Naive thymus-derived CD4-positive, alpha-beta T cell (primary cell): ENCODE measurements around the gene UQCR11. TPM values are rescaled to one million over a fixed set of nuclear protein-coding genes. Genes with fewer than 3 reads are reported as not detected.

Experiments used
- ATAC-seq: fragments of 150-1000 bp; cut with Tn5 transposase; 2 replicates; pipeline ENCODE4 v1.10.0; 2021; ENCODE audit warnings: mild to moderate bottlenecking, moderate library complexity
- CTCF ChIA-PET: fragments of 350-600 bp; sonication (Branson Sonifier 250); formaldehyde crosslinking; loops from one replicate; lab custom pipeline; 2021; ENCODE audit warnings: antibody characterized with exemption; lab: Charles Lee
- POLR2A ChIA-PET: fragments of 350-600 bp; sonication (Branson Sonifier 250); formaldehyde crosslinking; loops from one replicate; lab custom pipeline; 2021; ENCODE audit warnings: antibody characterized with exemption, inconsistent platforms; lab: Charles Lee
- DNase-seq, 9 donors: peaks; one replicate each; pipeline versions ENCODE4 v3.0.0 to v3.0.0-alpha.2; 2020 to 2022; ENCODE audit warnings: mixed read lengths in 1 of 9
- H3K27ac ChIP-seq: one replicate; pipeline ENCODE4 v1.7.0; 2013; ENCODE audit warnings: mild to moderate bottlenecking, low read depth, low read length, moderate library complexity
- H3K27me3 ChIP-seq, 2 donors: one replicate each; pipeline ENCODE4 v1.7.0; 2013; ENCODE audit warnings: low read length in 2 of 2, mild to moderate bottlenecking in 2 of 2, moderate library complexity in 2 of 2; ENCODE audit not compliant: control insufficient read depth in 2 of 2, insufficient read depth in 2 of 2
- H3K36me3 ChIP-seq, 3 experiments: 1 replicate in 2 of 3; 2 replicates in 1 of 3; pipeline ENCODE4 v1.7.0; 2013; ENCODE audit warnings: low read length in 3 of 3, mild to moderate bottlenecking in 3 of 3, moderate library complexity in 1 of 3; ENCODE audit not compliant: insufficient read depth in 3 of 3, control insufficient read depth in 2 of 3
- H3K4me1 ChIP-seq, 2 donors: one replicate each; pipeline ENCODE4 v1.7.0; 2013; ENCODE audit warnings: low read length in 2 of 2, mild to moderate bottlenecking in 2 of 2, moderate library complexity in 1 of 2; ENCODE audit not compliant: control insufficient read depth in 2 of 2, insufficient read depth in 2 of 2
- H3K4me3 ChIP-seq: 2 replicates; pipeline ENCODE4 v1.7.0; 2013; ENCODE audit warnings: mild to moderate bottlenecking, low read length
- H3K9me3 ChIP-seq, 3 experiments: 1 replicate in 2 of 3; 2 replicates in 1 of 3; pipeline ENCODE4 v1.7.0; 2013; ENCODE audit warnings: low read length in 3 of 3; ENCODE audit not compliant: control insufficient read depth in 2 of 3
- H3K27ac Mint-ChIP-seq, 9 donors: one replicate each; pipeline ENCODE4 v1.8.0; 2020 to 2022; ENCODE audit warnings: mixed read lengths in 9 of 9, mild to moderate bottlenecking in 8 of 9, moderate library complexity in 5 of 9, inconsistent platforms in 2 of 9
- H3K27me3 Mint-ChIP-seq, 5 donors: one replicate each; pipeline ENCODE4 v1.8.0; 2021 to 2022; ENCODE audit warnings: mixed read lengths in 5 of 5, mild to moderate bottlenecking in 1 of 5
- H3K36me3 Mint-ChIP-seq, 5 donors: one replicate each; pipeline ENCODE4 v1.8.0; 2020 to 2022; ENCODE audit warnings: mixed read lengths in 5 of 5, mild to moderate bottlenecking in 3 of 5, inconsistent platforms in 1 of 5
- H3K4me1 Mint-ChIP-seq, 7 donors: one replicate each; pipeline ENCODE4 v1.8.0; 2020 to 2022; ENCODE audit warnings: mixed read lengths in 7 of 7, mild to moderate bottlenecking in 3 of 7, inconsistent platforms in 1 of 7
- H3K4me3 Mint-ChIP-seq, 10 donors: one replicate each; pipeline ENCODE4 v1.8.0; 2020 to 2022; ENCODE audit warnings: mild to moderate bottlenecking in 10 of 10, mixed read lengths in 10 of 10, moderate library complexity in 6 of 10, inconsistent platforms in 2 of 10
- H3K9me3 Mint-ChIP-seq, 11 donors: one replicate each; pipeline ENCODE4 v1.8.0; 2020 to 2022; ENCODE audit warnings: mixed read lengths in 11 of 11, mild to moderate bottlenecking in 4 of 11, inconsistent platforms in 1 of 11, moderate library complexity in 1 of 11
- intact Hi-C, 2 donors: fragments of 100-400 bp; cut with micrococcal nuclease; formaldehyde crosslinking; loops; one replicate each; pipeline ENCODE4 v1.15.1; 2023
- polyA plus RNA-seq, 2 donors: library from polyadenylated mRNA; unstranded; fragments of 300-500 nt; fragmentation: Illumina TruSeq; gene quantifications; one replicate each; pipeline ENCODE4 v1.2.3, GENCODE V29; 2021
- total RNA-seq, 6 experiments: library from RNA in 5 of 6; stranded (reverse) in 5 of 6; gene quantifications; 1 replicate in 5 of 6; 2 replicates in 1 of 6; pipeline ENCODE4 v1.2.3 and lab custom pipeline; 2021 to 2026

The UQCR11 gene
- total and polyA plus RNA-seq, 7 experiments from 2014 or later = 94.3 to 606 (median 148) TPM

DNA sequence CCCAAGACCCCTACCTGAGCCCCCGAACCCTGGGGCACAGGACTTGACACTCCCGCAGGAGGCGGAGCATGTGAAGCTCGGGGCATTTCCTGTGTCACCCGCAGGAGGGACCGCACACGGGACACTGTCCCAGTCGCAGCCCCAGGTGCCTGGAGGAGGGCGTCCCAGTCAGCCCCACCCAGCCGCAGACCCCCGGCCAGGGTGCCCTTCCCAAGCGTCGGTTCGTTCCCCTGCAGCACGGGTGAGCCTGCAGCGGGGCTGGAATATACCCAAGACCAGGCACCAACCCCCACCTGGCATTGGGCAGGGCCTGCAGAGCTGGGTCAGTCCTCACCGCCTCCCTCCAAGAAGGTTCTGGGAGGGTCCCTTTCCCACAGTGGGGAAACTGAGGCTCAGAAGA, 25.5 kb upstream of the UQCR11 start:
- peaks cover 0 to 14% (median 2%) of the 10 kb centered on the region in 5 donors for H3K36me3 Mint-ChIP-seq
- no peak overlapping the region for H3K4me3 Mint-ChIP-seq
- ChIA-PET CTCF (no interaction called here), POLR2A (no interaction called here)
- H3K4me3 ChIP-seq = no peak overlapping the region
- no peaks in the 10 kb centered on the region for H3K27me3 Mint-ChIP-seq
- ATAC-seq = no peak
- H3K9me3 ChIP-seq = no peaks in the 10 kb centered on the region
- intact Hi-C loops = no loop called here
- peaks cover 0 to 7% (median 0%) of the 10 kb centered on the region in 7 donors for H3K4me1 Mint-ChIP-seq
- H3K4me1 ChIP-seq = no peaks in the 10 kb centered on the region
- H3K27ac Mint-ChIP-seq = no peak overlapping the region
- no peak overlapping the region for H3K27ac ChIP-seq
- H3K9me3 Mint-ChIP-seq = no peaks in the 10 kb centered on the region
- no peaks in the 10 kb centered on the region for H3K27me3 ChIP-seq
- DNase-seq = no peak
- peaks cover 0 to 72% (median 0%) of the 10 kb centered on the region in 3 experiments for H3K36me3 ChIP-seq

- ChIA-PET CTCF (no interaction called here), POLR2A (no interaction called here)
- Histone ChIP-seq H3K27ac (no peak overlapping the region), H3K36me3 (peaks cover 0 to 71% (median 0%) of the 10 kb centered on the region in 3 experiments), H3K9me3 (no peaks in the 10 kb centered on the region), H3K4me1 (no peaks in the 10 kb centered on the region), H3K27me3 (no peaks in the 10 kb centered on the region), H3K4me3 (no peak overlapping the region)
- H3K9me3 Mint-ChIP-seq = no peaks in the 10 kb centered on the region
- no peak overlapping the region for H3K4me3 Mint-ChIP-seq
- H3K27ac Mint-ChIP-seq = no peak overlapping the region
- intact Hi-C loops = no loop called here
- H3K27me3 Mint-ChIP-seq = no peaks in the 10 kb centered on the region
- H3K36me3 Mint-ChIP-seq = peaks cover 0 to 7% (median 0%) of the 10 kb centered on the region in 5 donors
- ATAC-seq = no peak
- peaks cover 0 to 4% (median 0%) of the 10 kb centered on the region in 7 donors for H3K4me1 Mint-ChIP-seq
- no peak for DNase-seq
These were observed 24.8 kb upstream of the UQCR11 start for GRCh38 chr19:1630012-1630411.

GRCh38 chr19:1629256-1629808, 24.1 kb upstream of the UQCR11 start:
- Mint-ChIP-seq H3K36me3 (peaks cover 0 to 7% (median 0%) of the 10 kb centered on the region in 5 donors), H3K4me1 (peaks cover 0 to 6% (median 3%) of the 10 kb centered on the region in 7 donors), H3K4me3 (no peak overlapping the region), H3K27me3 (no peaks in the 10 kb centered on the region), H3K9me3 (no peaks in the 10 kb centered on the region), H3K27ac (no peak overlapping the region)
- Histone ChIP-seq H3K4me3 (no peak overlapping the region), H3K27ac (no peak overlapping the region), H3K36me3 (peaks cover 0 to 69% (median 0%) of the 10 kb centered on the region in 3 experiments), H3K9me3 (no peaks in the 10 kb centered on the region), H3K4me1 (no peaks in the 10 kb centered on the region), H3K27me3 (no peaks in the 10 kb centered on the region)
- ATAC-seq = no peak
- intact Hi-C loops = no loop called here
- CTCF ChIA-PET = no interaction called here
- POLR2A ChIA-PET = no interaction called here
- DNase-seq = no peak

DNA sequence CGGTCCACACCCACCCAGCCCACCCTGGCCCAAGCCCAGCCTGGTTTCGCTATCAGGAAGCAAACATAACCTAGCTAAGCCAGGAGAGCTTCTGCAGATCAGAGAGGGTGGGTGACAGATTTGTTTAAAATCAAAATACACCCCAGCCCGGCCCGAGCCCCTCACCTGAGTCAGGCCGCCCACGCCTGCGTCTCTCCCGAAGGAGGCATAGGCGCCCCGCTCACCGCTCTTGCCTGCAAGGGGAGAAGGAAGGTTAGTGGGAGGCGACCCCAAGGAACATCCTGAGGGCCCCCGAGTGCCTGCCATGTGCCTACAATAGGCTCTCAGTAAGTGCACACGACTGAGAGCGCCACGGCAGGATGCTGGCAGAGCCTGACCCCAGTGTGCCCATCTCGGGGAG, 21.9 kb upstream of the UQCR11 start:
- Histone ChIP-seq H3K36me3 (peaks cover 0 to 67% (median 0%) of the 10 kb centered on the region in 3 experiments), H3K4me1 (no peaks in the 10 kb centered on the region), H3K27me3 (no peaks in the 10 kb centered on the region), H3K27ac (no peak overlapping the region), H3K4me3 (no peak overlapping the region), H3K9me3 (no peaks in the 10 kb centered on the region)
- intact Hi-C loops = no loop called here
- Mint-ChIP-seq H3K36me3 (peaks cover 0 to 9% (median 4%) of the 10 kb centered on the region in 5 donors), H3K27me3 (no peaks in the 10 kb centered on the region), H3K9me3 (peaks cover 0 to 2% (median 0%) of the 10 kb centered on the region in 11 donors), H3K4me1 (peaks cover 0 to 7% (median 2%) of the 10 kb centered on the region in 7 donors), H3K4me3 (no peak overlapping the region), H3K27ac (no peak overlapping the region)
- ChIA-PET CTCF (no interaction called here), POLR2A (no interaction called here)
- ATAC-seq (no peak), DNase-seq (no peak)

- DNase-seq (no peak), ATAC-seq (no peak)
- H3K27me3 ChIP-seq = no peaks in the 10 kb centered on the region
- CTCF ChIA-PET = interaction anchor here (0.6 kb wide), 1 partner anchor 19 kb away, joined by 4 read pairs; no protein-coding TSS in a partner anchor
- intact Hi-C loops = no loop called here
- H3K36me3 Mint-ChIP-seq = peaks cover 0 to 9% (median 4%) of the 10 kb centered on the region in 5 donors
- H3K4me3 ChIP-seq = no peak overlapping the region
- no peaks in the 10 kb centered on the region for H3K4me1 ChIP-seq
- H3K4me1 Mint-ChIP-seq = peaks cover 0 to 7% (median 2%) of the 10 kb centered on the region in 7 donors
- H3K4me3 Mint-ChIP-seq = no peak overlapping the region
- POLR2A ChIA-PET = no interaction called here
- H3K36me3 ChIP-seq = peaks cover 0 to 67% (median 0%) of the 10 kb centered on the region in 3 experiments
- H3K27me3 Mint-ChIP-seq = no peaks in the 10 kb centered on the region
- H3K9me3 ChIP-seq = no peaks in the 10 kb centered on the region
- H3K27ac Mint-ChIP-seq = no peak overlapping the region
- H3K9me3 Mint-ChIP-seq = peaks cover 0 to 2% (median 0%) of the 10 kb centered on the region in 11 donors
- no peak overlapping the region for H3K27ac ChIP-seq
These were observed 21.3 kb upstream of the UQCR11 start for GRCh38 chr19:1626417-1627010.

- H3K4me1 ChIP-seq = no peaks in the 10 kb centered on the region
- CTCF ChIA-PET = interaction anchor here (0.8 kb wide), 1 partner anchor 47 kb away, joined by 3 read pairs; no protein-coding TSS in a partner anchor
- ATAC-seq (peak; percentile 82), DNase-seq (peak in 7 of 9 donors; percentile 37 to 56 (median 49))
- H3K9me3 ChIP-seq = no peaks in the 10 kb centered on the region
- Mint-ChIP-seq H3K27me3 (no peaks in the 10 kb centered on the region), H3K4me3 (no peak overlapping the region), H3K36me3 (peaks cover 0 to 9% (median 4%) of the 10 kb centered on the region in 5 donors), H3K27ac (peak overlapping the region in 4 of 9 donors; percentile 34 to 64 (median 50)), H3K4me1 (peaks cover 0 to 7% (median 2%) of the 10 kb centered on the region in 7 donors), H3K9me3 (peaks cover 0 to 2% (median 0%) of the 10 kb centered on the region in 11 donors)
- intact Hi-C loops = loop anchor here (2.0 to 5.0 kb wide), 2 partner anchors 46 to 48 kb away; no protein-coding TSS in a partner anchor
- H3K27ac ChIP-seq = no peak overlapping the region
- no peaks in the 10 kb centered on the region for H3K27me3 ChIP-seq
- no peak overlapping the region for H3K4me3 ChIP-seq
- POLR2A ChIA-PET = no interaction called here
- peaks cover 0 to 68% (median 0%) of the 10 kb centered on the region in 3 experiments for H3K36me3 ChIP-seq
These were observed 19.2 kb upstream of the UQCR11 start for GRCh38 chr19:1624458-1624857.
